GM06990 (cell line): ENCODE measurements around the gene ADPGK.

Experiments
- DNase-seq: peaks from one replicate; pipeline ENCODE4 v3.0.0-alpha.2; 2011; ENCODE audit not compliant: insufficient read length; ENCODE audit errors: extremely low read depth
- H3K27me3 ChIP-seq: replicated peaks from 2 replicates; pipeline ENCODE4 v1.6.0; 2011; ENCODE audit warnings: low read length; ENCODE audit not compliant: control insufficient read depth, insufficient read depth
- H3K36me3 ChIP-seq: 2 replicates; pipeline ENCODE4 v1.5.1; 2011; ENCODE audit warnings: low read length; ENCODE audit not compliant: control insufficient read depth, insufficient read depth
- H3K4me3 ChIP-seq: replicated peaks from 2 replicates; pipeline ENCODE4 v1.5.1; 2011; ENCODE audit warnings: low read depth, mild to moderate bottlenecking, control low read depth, low read length
- TF ChIP-seq, protein P1 (sequence below): IDR thresholded peaks from 2 replicates; pipeline ENCODE4 v1.5.1; 2011; ENCODE audit warnings: low read length, control low read depth, mild to moderate bottlenecking, inconsistent platforms; ENCODE audit not compliant: insufficient read depth, poor library complexity, severe bottlenecking

The ADPGK gene

DNA sequence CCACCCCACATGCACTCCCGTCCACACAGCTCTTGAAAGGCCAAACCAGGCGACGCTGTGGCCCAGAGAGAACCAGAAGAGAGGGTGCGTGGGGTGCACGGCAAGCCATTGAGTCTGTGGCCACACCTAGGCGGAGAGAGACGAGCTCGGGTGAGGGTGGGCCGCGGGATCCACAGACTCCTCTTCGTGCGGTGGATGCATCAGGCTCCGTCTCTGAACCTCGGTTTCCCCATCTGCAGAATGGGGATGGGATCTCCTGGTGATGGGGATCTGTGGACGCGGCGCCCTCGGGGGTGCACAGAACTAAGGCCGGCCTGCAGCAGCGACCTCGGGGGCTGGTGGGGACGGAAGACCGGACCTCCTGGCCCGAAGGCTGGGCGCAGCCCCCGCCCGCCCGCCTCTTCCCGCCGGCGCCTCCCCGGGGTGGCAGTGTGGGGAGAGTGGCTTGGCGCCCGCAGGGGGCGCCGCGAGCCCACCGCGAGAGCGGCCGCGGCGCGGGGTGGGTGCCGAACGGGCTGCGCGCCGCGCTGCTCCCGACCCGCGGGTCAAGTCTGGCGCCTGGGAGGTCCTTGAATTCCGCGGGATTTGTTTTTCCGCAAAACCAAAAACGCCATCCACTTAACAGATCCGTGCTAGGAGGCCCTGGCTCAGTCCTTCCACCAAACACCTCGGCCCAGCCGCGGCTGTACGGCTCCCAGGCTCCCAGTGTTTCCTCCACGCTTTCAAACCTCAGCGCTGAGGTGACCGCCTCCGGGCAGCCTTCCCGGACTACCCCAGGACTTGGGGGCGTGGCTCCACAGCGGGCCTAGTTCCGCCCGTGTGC lies 13.2 kb upstream of the ADPGK start:
- TF ChIP-seq, protein P1, sequence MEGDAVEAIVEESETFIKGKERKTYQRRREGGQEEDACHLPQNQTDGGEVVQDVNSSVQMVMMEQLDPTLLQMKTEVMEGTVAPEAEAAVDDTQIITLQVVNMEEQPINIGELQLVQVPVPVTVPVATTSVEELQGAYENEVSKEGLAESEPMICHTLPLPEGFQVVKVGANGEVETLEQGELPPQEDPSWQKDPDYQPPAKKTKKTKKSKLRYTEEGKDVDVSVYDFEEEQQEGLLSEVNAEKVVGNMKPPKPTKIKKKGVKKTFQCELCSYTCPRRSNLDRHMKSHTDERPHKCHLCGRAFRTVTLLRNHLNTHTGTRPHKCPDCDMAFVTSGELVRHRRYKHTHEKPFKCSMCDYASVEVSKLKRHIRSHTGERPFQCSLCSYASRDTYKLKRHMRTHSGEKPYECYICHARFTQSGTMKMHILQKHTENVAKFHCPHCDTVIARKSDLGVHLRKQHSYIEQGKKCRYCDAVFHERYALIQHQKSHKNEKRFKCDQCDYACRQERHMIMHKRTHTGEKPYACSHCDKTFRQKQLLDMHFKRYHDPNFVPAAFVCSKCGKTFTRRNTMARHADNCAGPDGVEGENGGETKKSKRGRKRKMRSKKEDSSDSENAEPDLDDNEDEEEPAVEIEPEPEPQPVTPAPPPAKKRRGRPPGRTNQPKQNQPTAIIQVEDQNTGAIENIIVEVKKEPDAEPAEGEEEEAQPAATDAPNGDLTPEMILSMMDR, result peak; percentile 18
- peak overlapping the region; percentile 50 for H3K4me3 ChIP-seq
- no peaks in the 10 kb centered on the region for H3K36me3 ChIP-seq
- DNase-seq, result peak; percentile 58
- H3K27me3 ChIP-seq, result no peaks in the 10 kb centered on the region

- no peak for DNase-seq
- H3K36me3 ChIP-seq, result no peaks in the 10 kb centered on the region
These were observed 12.6 kb upstream of the ADPGK start for GRCh38 chr15:72796210-72796514.

DNA sequence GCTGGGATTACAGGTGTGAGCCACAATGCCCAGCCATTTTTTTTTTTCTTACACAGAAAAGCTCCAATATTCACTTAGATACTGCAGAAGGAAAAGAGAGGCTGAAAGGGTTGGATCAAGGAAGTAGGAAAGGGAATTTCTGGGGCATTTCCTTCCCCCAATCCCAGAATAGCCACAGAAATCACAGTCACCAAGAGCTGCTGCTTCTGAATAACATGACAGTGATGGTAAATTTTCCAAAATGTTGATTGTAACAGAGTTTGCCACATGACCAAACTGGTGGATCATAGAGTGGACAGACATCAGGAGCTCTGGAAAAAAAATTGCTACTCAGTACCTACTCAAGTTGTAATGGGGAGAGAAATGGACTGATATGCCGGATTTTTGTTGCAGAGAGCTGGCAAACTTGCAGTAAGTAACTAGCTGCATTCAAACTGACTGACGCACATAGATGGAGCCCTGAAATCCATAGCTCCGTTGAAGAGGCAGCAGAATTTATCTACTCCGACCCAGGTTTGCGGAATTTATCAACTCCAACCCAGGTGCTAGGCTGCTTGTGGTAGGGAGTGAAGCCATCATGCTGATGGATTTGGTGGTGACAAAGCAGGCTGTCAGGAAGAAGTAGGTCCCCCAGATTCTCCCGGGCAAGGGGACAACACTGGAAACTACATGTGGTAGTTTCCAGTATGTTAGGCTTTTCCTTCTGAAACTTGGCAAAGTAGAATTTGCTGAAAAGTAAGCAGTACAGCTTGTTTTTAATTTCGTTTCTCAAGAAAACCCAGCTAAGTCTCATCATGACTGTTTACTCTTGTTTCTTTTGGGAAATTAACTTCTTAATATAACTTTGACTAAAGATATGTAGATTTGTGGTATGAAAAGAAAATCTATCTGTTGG lies 10.5 kb upstream of the ADPGK start:
- H3K36me3 ChIP-seq, result no peaks in the 10 kb centered on the region
- H3K27me3 ChIP-seq, result no peaks in the 10 kb centered on the region
- DNase-seq, result no peak
- TF ChIP-seq, protein P1, result no peak
- H3K4me3 ChIP-seq, result no peak overlapping the region

More at GRCh38 chr15:72796210-72796514, 12.6 kb upstream of the ADPGK start:
- H3K27me3 ChIP-seq, result no peaks in the 10 kb centered on the region
- TF ChIP-seq, protein P1, result no peak
- H3K4me3 ChIP-seq, result no peak overlapping the region

GRCh38 chr15:72792431-72792830 lies 8.9 kb upstream of the ADPGK start:
- TF ChIP-seq, protein P1, result no peak
- no peak overlapping the region for H3K4me3 ChIP-seq

DNA sequence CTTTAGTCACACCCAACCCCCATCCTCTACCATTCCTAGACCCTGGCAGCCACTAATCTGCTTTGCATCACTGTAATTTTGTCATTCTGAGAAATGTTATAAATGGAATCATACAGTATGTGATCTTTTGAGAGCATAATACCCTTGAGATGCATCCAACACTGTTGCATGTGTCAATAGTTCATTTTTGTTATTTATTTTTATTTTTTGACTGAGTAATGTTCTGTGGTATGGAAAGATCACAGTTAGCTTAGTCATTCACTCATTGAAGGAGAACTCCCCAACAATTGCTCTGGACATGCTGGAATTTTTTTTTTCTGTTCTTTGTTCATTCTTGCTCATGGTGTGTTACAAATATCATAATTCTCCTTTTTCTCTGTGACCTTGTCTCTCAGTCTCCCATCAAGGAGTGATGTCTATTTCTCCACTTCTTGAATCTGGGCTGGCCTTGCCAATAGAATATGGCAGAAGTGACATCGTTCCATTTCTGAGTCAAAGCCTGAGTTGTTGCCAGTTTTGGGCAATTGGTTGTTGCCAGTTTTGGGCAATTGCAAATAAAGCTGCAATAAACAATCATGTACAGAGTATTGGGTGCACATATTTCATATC lies 6.8 kb upstream of the ADPGK start:
- TF ChIP-seq, protein P1, result no peak
- no peaks in the 10 kb centered on the region for H3K27me3 ChIP-seq
- DNase-seq, result no peak
- H3K4me3 ChIP-seq, result no peak overlapping the region
- no peaks in the 10 kb centered on the region for H3K36me3 ChIP-seq

More at GRCh38 chr15:72792431-72792830, 8.9 kb upstream of the ADPGK start:
- H3K27me3 ChIP-seq, result no peaks in the 10 kb centered on the region
- H3K36me3 ChIP-seq, result no peaks in the 10 kb centered on the region
- no peak for DNase-seq
